GM12874 (cell line): ENCODE results near the gene MMP17.

Experiments used
- TF ChIP-seq, protein P1 (sequence below): IDR thresholded peaks from 2 replicates; pipeline ENCODE4 v1.5.1; 2011; ENCODE audit warnings: low read depth, mild to moderate bottlenecking, control low read depth, low read length, moderate library complexity; ENCODE audit not compliant: insufficient read depth

The MMP17 gene

GRCh38 chr12:131882804-131883520 lies 54.8 kb downstream of the MMP17 start:
- TF ChIP-seq, protein P1, sequence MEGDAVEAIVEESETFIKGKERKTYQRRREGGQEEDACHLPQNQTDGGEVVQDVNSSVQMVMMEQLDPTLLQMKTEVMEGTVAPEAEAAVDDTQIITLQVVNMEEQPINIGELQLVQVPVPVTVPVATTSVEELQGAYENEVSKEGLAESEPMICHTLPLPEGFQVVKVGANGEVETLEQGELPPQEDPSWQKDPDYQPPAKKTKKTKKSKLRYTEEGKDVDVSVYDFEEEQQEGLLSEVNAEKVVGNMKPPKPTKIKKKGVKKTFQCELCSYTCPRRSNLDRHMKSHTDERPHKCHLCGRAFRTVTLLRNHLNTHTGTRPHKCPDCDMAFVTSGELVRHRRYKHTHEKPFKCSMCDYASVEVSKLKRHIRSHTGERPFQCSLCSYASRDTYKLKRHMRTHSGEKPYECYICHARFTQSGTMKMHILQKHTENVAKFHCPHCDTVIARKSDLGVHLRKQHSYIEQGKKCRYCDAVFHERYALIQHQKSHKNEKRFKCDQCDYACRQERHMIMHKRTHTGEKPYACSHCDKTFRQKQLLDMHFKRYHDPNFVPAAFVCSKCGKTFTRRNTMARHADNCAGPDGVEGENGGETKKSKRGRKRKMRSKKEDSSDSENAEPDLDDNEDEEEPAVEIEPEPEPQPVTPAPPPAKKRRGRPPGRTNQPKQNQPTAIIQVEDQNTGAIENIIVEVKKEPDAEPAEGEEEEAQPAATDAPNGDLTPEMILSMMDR: no peak

DNA sequence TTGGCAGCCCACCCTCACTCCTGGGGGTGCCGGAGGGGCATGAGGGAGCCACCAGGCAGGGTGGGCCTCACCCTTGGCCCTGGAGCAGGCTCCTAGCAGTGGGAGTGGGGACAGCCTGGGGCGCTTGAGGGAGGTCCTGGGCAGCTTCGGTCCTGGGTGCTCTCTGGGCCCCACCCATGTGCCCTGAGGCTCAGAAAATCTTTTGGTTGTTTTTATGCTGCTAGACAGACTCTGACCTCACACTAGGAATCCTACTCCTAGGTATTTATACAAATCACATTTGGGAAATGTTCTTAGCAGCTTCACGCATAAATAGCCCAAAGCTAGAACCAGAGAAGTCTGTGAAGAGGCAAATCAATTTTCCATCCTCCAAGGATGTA lies 55.3 kb downstream of the MMP17 start:
- TF ChIP-seq, protein P1: no peak

DNA sequence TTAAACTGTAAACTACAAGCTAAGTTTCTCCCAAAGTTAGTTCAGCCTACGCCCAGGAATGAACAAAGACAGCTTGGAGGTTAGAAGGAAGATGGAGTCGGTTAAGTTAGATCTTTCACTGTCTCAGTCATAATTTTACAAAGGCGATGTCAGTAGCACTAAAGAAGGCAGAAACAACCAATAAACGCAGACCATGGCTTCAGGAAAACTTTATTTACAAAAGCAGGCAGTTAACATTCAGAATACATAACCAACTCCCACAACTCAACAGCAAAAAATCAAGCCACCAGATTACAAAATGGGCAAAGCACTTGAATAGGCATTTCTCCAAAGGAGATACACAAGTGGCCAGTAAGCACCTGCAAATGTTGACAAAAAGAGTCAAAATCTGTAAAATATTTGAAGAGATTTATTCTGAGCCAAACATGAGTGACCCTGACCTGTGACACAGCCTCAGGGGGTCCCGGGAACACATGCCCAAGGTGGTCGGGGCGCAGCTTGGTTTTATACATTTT lies 57.4 kb downstream of the MMP17 start:
- TF ChIP-seq, protein P1: no peak

- TF ChIP-seq, protein P1: no peak
These were observed 64.8 kb downstream of the MMP17 start for GRCh38 chr12:131892711-131893604.

DNA sequence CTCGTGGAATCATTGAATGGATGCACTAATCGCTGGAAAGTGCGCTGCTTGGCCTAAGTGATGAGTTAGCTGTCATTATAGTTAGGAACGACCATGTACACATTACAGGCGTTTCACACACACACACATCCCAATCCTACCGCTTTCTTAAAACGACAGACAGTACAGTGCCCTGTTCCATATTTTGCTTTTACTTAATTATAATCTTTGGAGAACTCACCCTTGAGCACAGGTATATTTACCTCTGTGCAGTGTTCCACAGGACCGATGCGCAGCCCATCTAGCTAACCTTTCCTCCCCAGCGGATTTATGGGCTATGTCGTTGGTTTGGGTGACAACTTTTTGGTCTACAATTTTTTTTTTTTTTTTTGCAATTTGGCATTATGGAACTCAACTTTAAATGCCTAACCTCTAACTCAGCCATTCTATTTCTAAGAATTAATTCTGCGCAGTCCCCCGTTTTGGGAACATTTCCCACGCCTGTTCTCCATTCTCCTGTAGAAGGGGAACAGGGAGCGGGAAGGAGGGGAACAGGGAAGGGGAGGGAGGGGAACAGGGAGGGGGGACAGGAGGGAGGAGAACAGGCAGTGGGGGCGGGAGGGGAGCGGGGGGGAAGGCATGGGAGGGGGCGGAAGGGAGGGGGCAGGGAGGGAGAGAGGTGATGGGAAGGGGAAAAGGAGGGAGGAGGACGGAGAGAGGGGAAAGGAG lies 65.6 kb downstream of the MMP17 start:
- TF ChIP-seq, protein P1: no peak

DNA sequence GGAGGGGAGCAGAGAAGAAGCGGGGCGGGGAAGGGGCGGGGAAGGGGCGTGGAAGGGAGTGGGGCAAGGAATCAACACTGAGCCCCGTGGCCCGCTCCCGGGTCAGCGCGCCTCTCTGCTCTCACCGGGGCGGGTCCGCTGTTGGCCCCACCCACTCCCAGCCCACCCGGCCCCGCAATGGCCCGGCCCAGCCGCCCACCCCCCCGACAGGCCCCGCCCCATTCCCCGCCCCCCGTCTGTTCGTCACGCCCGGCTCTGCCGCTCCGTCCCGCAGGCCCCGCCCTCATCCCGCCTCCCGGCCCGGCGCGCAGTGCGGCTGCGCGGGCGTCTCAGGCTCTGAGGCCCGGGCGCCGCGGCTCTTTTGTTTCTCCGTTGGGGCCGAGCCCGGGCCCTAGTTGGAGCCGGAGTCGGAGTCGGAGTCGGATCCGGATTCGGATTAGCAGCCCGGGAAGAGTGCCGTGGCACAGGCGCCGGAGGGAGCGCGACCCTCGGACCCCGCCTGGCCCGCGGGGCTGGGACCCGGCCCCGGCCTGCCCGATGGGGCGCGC lies 66.2 kb downstream of the MMP17 start, which contains the start of gene ULK1:
TSS of gene ULK1 (plus strand) at position 310 of the 548 bp plus-strand sequence. CDS start 380 bp downstream, outside the sequence.
- TF ChIP-seq, protein P1: no peak
